K562 (cell line): ENCODE measurements around the gene POLR2L. TPM values are rescaled to one million over a fixed set of nuclear protein-coding genes. Genes with fewer than 3 reads are reported as not detected.

Experiments
- ARHGAP35 ChIP-seq: fragments of 450-650 bp; IDR thresholded peaks from 2 replicates; pipeline ENCODE4 v1.6.1; 2018; ENCODE audit not compliant: partially characterized antibody
- CAMTA2 ChIP-seq: fragments of 250-450 bp; sonication (Bioruptor Pico); conservative IDR thresholded peaks from 2 replicates; pipeline ENCODE4 v1.5.1; 2022
- CHD1 ChIP-seq: fragments of 200-600 bp; sonication (generic); IDR thresholded peaks from one replicate; pipeline ENCODE4 v1.6.1; 2012; ENCODE audit warnings: mild to moderate bottlenecking, moderate library complexity, low read length, inconsistent platforms
- ELF4 ChIP-seq: fragments of 450-650 bp; formaldehyde crosslinking; IDR thresholded peaks from 2 replicates; pipeline ENCODE4 v1.4.0; 2022; ENCODE audit warnings: missing genetic modification characterization
- IFI16 ChIP-seq: fragments of 250-450 bp; sonication (Bioruptor Pico); IDR thresholded peaks from 2 replicates; pipeline ENCODE4 v2.1.2; 2022; ENCODE audit warnings: mild to moderate bottlenecking, inconsistent platforms
- MED1 ChIP-seq: sonication (generic); formaldehyde crosslinking; IDR thresholded peaks from 2 replicates; pipeline ENCODE4 v1.8.1; 2023; ENCODE audit warnings: missing genetic modification reagents, borderline replicate concordance
- MTA3 ChIP-seq: fragments of 450-650 bp; formaldehyde crosslinking; IDR thresholded peaks from 2 replicates; pipeline ENCODE4 v1.6.1; 2017; ENCODE audit warnings: mild to moderate bottlenecking, borderline replicate concordance
- PRMT5 ChIP-seq: sonication (generic); formaldehyde crosslinking; IDR thresholded peaks from 2 replicates; pipeline ENCODE4 v1.5.0; 2020; ENCODE audit warnings: missing genetic modification reagents
- PYGO2 ChIP-seq: fragments of 450-650 bp; IDR thresholded peaks from 2 replicates; pipeline ENCODE4 v1.6.1; 2016; ENCODE audit warnings: mild to moderate bottlenecking, missing genetic modification characterization, moderate library complexity, missing compliant biosample characterization
- SMAD1 ChIP-seq: fragments of 150-350 bp; IDR thresholded peaks from 2 replicates; pipeline ENCODE4 v1.6.1; 2014; ENCODE audit warnings: low read length, low read depth; ENCODE audit not compliant: partially characterized antibody
- STAT5B ChIP-seq: fragments of 250-450 bp; sonication (Bioruptor Pico); IDR thresholded peaks from 2 replicates; pipeline ENCODE4 v1.8.0; 2021; ENCODE audit warnings: mild to moderate bottlenecking, inconsistent platforms
- TRIM24 ChIP-seq, 2 experiments: fragments of 450-650 bp; IDR thresholded peaks; 2 replicates each; pipeline ENCODE4 v1.6.1; 2016
- ZBTB1 ChIP-seq: sonication (generic); formaldehyde crosslinking; IDR thresholded peaks from 2 replicates; pipeline ENCODE4 v1.8.1; 2023; ENCODE audit warnings: missing genetic modification reagents, low read depth, mild to moderate bottlenecking, borderline replicate concordance
- ZEB2 ChIP-seq: fragments of 450-650 bp; IDR thresholded peaks from 2 replicates; pipeline ENCODE4 v1.6.1; 2016
- ZNF830 ChIP-seq: fragments of 250-450 bp; sonication (Bioruptor Pico); IDR thresholded peaks from 2 replicates; pipeline ENCODE4 v1.5.0; 2021; ENCODE audit warnings: mild to moderate bottlenecking
- ZSCAN29 ChIP-seq: fragments of 450-650 bp; IDR thresholded peaks from 2 replicates; pipeline ENCODE4 v1.6.1; 2017
- polyA plus RNA-seq, 8 experiments: library from polyadenylated mRNA; depleted of rRNA in 4 of 8; stranded (reverse) in 5 of 8; unstranded in 3 of 8; fragments of >200 nt; fragmentation: Nextera tagmentation in 2 of 8; fragmentation: Illumina TruSeq in 1 of 8; extraction: Ambion mirVana in 2 of 8; extraction: Trizol in 1 of 8; gene quantifications; 2 replicates each; pipeline versions ENCODE4 v1.2.1 to v1.2.3, GENCODE V29; 2011 to 2014; ENCODE audit warnings: inconsistent platforms in 1 of 8, missing spikeins in 1 of 8
- total RNA-seq, 7 experiments: library from RNA; depleted of rRNA in 6 of 7; stranded (reverse); fragments of >200 nt in 6 of 7; fragmentation: Illumina TruSeq in 2 of 7; extraction: Trizol in 2 of 7; gene quantifications; 2 replicates each; pipeline versions ENCODE4 v1.2.1 to v1.2.3, GENCODE V29; 2011 to 2021; ENCODE audit warnings: low replicate concordance in 1 of 7
- TF ChIP-seq, protein P1 (sequence below): IDR thresholded peaks from 2 replicates; pipeline ENCODE4 v1.6.1; 2011; ENCODE audit not compliant: insufficient read length; ENCODE audit errors: extremely low read depth
- TF ChIP-seq, protein P2 (sequence below), 3 experiments: IDR thresholded peaks in 2 of 3; conservative IDR thresholded peaks in 1 of 3; 2 replicates each; pipeline ENCODE4 v1.5.1; 2011 to 2012; ENCODE audit warnings: low read length in 3 of 3, mild to moderate bottlenecking in 3 of 3, control low read depth in 2 of 3, improper control_type of control experiment in 1 of 3, inconsistent platforms in 1 of 3, low read depth in 1 of 3, mixed read lengths in 1 of 3, moderate library complexity in 1 of 3; ENCODE audit not compliant: insufficient read depth in 2 of 3
- TF ChIP-seq, protein P3 (sequence below): sonication (generic); formaldehyde crosslinking; IDR thresholded peaks from 2 replicates; pipeline ENCODE4 v1.8.1; 2022; ENCODE audit warnings: missing genetic modification reagents
- TF ChIP-seq, protein P4 (sequence below): fragments of 250-450 bp; sonication (Bioruptor Pico); IDR thresholded peaks from 2 replicates; pipeline ENCODE4 v1.4.0; 2020; ENCODE audit warnings: mild to moderate bottlenecking
- TF ChIP-seq, protein P5 (sequence below): fragments of 250-450 bp; sonication (Bioruptor Pico); IDR thresholded peaks from 2 replicates; pipeline ENCODE4 v1.8.0; 2022; ENCODE audit warnings: moderate library complexity, mild to moderate bottlenecking, inconsistent platforms

Gene POLR2L
- total and polyA plus RNA-seq, 9 of the 15 experiments (the other 6 are each of a cell fraction or from before 2014, with no cell fraction given) = 38.3 to 688 (median 108) TPM

DNA sequence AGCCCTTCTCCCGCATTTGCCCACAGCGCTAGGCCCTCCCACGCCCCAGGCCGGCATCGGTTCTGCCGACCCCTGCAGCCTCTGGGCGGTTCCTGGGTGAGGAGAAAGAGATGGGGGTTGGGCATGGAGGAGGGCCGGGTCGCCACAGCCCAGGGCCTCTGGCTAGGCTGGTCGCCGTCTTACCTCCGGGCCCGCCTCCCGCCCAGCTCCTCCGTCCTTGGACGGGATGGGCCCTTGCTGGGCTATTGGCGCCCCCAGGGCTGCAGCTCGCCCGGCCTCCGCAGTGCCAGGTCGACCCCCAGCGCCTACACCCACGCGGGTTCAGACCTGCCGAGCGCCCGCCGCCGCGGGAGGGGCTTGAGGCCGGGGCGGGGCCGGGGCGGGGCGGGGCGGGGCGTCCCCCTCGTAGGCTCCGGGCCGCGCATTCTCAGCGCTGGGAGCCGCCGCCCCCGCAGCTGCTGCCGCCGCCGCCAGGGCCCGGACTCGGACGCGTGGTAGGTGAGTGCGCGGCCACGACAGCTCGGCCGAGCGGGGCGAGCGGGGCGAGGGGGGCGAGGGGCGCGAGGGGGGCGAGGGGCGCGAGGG is 9.7 kb downstream of the POLR2L start, which contains the start of gene CD151 (continued):
- TF ChIP-seq, protein P1, sequence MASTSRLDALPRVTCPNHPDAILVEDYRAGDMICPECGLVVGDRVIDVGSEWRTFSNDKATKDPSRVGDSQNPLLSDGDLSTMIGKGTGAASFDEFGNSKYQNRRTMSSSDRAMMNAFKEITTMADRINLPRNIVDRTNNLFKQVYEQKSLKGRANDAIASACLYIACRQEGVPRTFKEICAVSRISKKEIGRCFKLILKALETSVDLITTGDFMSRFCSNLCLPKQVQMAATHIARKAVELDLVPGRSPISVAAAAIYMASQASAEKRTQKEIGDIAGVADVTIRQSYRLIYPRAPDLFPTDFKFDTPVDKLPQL = no peak
- TF ChIP-seq MTA3 (peak; percentile 55; the same call in 1 of the 2 replicates), STAT5B (CRISPR knock-in tag) (no peak), ARHGAP35 (no peak), IFI16 (CRISPR knock-in tag) (no peak), MED1 (no peak), ZBTB1 (CRISPR knock-in tag) (0 out of 2 replicates have a peak, but pooled peaks have one; percentile 46), ZSCAN29 (no peak), CAMTA2 (CRISPR knock-in tag) (no peak), ZNF830 (CRISPR knock-in tag) (no peak), ZEB2 (no peak), PYGO2 (tag) (no peak), ELF4 (CRISPR knock-in tag) (no peak), TRIM24 (IDR thresholded peaks at IDR 0.05) (no peak), PRMT5 (CRISPR knock-in tag) (no peak), CHD1 (no peak), SMAD1 (no peak)
- TF ChIP-seq, protein P2, sequence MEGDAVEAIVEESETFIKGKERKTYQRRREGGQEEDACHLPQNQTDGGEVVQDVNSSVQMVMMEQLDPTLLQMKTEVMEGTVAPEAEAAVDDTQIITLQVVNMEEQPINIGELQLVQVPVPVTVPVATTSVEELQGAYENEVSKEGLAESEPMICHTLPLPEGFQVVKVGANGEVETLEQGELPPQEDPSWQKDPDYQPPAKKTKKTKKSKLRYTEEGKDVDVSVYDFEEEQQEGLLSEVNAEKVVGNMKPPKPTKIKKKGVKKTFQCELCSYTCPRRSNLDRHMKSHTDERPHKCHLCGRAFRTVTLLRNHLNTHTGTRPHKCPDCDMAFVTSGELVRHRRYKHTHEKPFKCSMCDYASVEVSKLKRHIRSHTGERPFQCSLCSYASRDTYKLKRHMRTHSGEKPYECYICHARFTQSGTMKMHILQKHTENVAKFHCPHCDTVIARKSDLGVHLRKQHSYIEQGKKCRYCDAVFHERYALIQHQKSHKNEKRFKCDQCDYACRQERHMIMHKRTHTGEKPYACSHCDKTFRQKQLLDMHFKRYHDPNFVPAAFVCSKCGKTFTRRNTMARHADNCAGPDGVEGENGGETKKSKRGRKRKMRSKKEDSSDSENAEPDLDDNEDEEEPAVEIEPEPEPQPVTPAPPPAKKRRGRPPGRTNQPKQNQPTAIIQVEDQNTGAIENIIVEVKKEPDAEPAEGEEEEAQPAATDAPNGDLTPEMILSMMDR (IDR thresholded peaks at IDR 0.05 in 2 of 3, conservative IDR thresholded peaks at IDR 0.05 in 1 of 3; ENCODE audit: insufficient read depth in 2 of 3, low read depth in 1 of 3, low read length in 3 of 3) = no peak
- TF ChIP-seq, protein P3, sequence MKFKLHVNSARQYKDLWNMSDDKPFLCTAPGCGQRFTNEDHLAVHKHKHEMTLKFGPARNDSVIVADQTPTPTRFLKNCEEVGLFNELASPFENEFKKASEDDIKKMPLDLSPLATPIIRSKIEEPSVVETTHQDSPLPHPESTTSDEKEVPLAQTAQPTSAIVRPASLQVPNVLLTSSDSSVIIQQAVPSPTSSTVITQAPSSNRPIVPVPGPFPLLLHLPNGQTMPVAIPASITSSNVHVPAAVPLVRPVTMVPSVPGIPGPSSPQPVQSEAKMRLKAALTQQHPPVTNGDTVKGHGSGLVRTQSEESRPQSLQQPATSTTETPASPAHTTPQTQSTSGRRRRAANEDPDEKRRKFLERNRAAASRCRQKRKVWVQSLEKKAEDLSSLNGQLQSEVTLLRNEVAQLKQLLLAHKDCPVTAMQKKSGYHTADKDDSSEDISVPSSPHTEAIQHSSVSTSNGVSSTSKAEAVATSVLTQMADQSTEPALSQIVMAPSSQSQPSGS = no peak
- TF ChIP-seq, protein P4, sequence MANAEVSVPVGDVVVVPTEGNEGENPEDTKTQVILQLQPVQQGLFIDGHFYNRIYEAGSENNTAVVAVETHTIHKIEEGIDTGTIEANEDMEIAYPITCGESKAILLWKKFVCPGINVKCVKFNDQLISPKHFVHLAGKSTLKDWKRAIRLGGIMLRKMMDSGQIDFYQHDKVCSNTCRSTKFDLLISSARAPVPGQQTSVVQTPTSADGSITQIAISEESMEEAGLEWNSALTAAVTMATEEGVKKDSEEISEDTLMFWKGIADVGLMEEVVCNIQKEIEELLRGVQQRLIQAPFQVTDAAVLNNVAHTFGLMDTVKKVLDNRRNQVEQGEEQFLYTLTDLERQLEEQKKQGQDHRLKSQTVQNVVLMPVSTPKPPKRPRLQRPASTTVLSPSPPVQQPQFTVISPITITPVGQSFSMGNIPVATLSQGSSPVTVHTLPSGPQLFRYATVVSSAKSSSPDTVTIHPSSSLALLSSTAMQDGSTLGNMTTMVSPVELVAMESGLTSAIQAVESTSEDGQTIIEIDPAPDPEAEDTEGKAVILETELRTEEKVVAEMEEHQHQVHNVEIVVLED (CRISPR knock-in tag) = no peak
- TF ChIP-seq, protein P5, sequence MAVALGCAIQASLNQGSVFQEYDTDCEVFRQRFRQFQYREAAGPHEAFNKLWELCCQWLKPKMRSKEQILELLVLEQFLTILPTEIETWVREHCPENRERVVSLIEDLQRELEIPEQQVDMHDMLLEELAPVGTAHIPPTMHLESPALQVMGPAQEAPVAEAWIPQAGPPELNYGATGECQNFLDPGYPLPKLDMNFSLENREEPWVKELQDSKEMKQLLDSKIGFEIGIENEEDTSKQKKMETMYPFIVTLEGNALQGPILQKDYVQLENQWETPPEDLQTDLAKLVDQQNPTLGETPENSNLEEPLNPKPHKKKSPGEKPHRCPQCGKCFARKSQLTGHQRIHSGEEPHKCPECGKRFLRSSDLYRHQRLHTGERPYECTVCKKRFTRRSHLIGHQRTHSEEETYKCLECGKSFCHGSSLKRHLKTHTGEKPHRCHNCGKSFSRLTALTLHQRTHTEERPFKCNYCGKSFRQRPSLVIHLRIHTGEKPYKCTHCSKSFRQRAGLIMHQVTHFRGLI (CRISPR knock-in tag) = no peak
